T-cell (primary cell): ENCODE results near the gene DTX3L. TPM values are rescaled to one million over a fixed set of nuclear protein-coding genes. Genes with fewer than 3 reads are reported as not detected.

Source experiments
- ATAC-seq, 4 experiments: fragments of 200-7000 bp in 3 of 4; fragments of 150-1000 bp in 1 of 4; cut with Tn5 transposase; replicated peaks in 1 of 4; 1 replicate in 3 of 4; 2 replicates in 1 of 4; pipeline ENCODE4 v1.10.0; 2021; ENCODE audit warnings: moderate library complexity in 3 of 4, mild to moderate bottlenecking in 2 of 4, moderate number of reproducible peaks in 1 of 4
- CTCF ChIA-PET, 2 donors: fragments of 300-600 bp; sonication (Branson Sonifier 250); formaldehyde crosslinking; loops; one replicate each; lab custom pipeline; 2022; ENCODE audit warnings: antibody characterized with exemption in 2 of 2; lab: Charles Lee
- POLR2A ChIA-PET, 2 donors: fragments of 300-600 bp; sonication (Branson Sonifier 250); formaldehyde crosslinking; loops; one replicate each; lab custom pipeline; 2022; ENCODE audit warnings: antibody characterized with exemption in 2 of 2; lab: Charles Lee
- DNase-seq, 35 experiments: peaks; one replicate each; pipeline versions ENCODE4 v3.0.0 to v3.0.0-alpha.2; 2013 to 2023
- H3K27ac ChIP-seq: one replicate; pipeline ENCODE4 v1.5.1; 2013; ENCODE audit warnings: low read length
- H3K27me3 ChIP-seq, 2 experiments: replicated peaks in 1 of 2; 1 replicate in 1 of 2; 2 replicates in 1 of 2; pipeline versions ENCODE4 v1.6.1 to v1.7.0; 2013; ENCODE audit warnings: low read length in 1 of 2, mixed read lengths in 1 of 2; ENCODE audit not compliant: control insufficient read depth in 2 of 2, insufficient read depth in 2 of 2; ENCODE audit errors: extremely low read depth in 1 of 2
- H3K36me3 ChIP-seq, 2 donors: 1 replicate in 1 of 2; 2 replicates in 1 of 2; pipeline versions ENCODE4 v1.6.1 to v1.7.0; 2013; ENCODE audit warnings: low read length in 1 of 2; ENCODE audit not compliant: control insufficient read depth in 2 of 2, insufficient read depth in 1 of 2; ENCODE audit errors: extremely low read depth in 1 of 2
- H3K4me1 ChIP-seq, 2 experiments: 1 replicate in 1 of 2; 2 replicates in 1 of 2; pipeline versions ENCODE4 v1.6.1 to v1.7.0; 2013; ENCODE audit warnings: low read length in 2 of 2, mixed read lengths in 1 of 2; ENCODE audit not compliant: insufficient read depth in 2 of 2, control insufficient read depth in 1 of 2; ENCODE audit errors: extremely low read depth in 1 of 2
- H3K4me3 ChIP-seq, 2 donors: 1 replicate in 1 of 2; 2 replicates in 1 of 2; pipeline versions ENCODE4 v1.5.1 to v1.7.0; 2013; ENCODE audit warnings: mild to moderate bottlenecking in 2 of 2, low read length in 1 of 2, moderate library complexity in 1 of 2; ENCODE audit not compliant: control insufficient read depth in 1 of 2; ENCODE audit errors: extremely low read depth in 1 of 2
- H3K9me3 ChIP-seq: 2 replicates; pipeline ENCODE4 v1.7.0; 2013
- H3K27ac Mint-ChIP-seq, 2 donors: one replicate each; pipeline ENCODE4 v1.8.0; 2020 to 2021; ENCODE audit warnings: mild to moderate bottlenecking in 2 of 2, mixed read lengths in 2 of 2
- H3K27me3 Mint-ChIP-seq, 2 donors: one replicate each; pipeline ENCODE4 v1.8.0; 2021 to 2022; ENCODE audit warnings: mixed read lengths in 2 of 2
- H3K36me3 Mint-ChIP-seq: one replicate; pipeline ENCODE4 v1.8.0; 2021; ENCODE audit warnings: mixed read lengths
- H3K4me1 Mint-ChIP-seq, 3 donors: one replicate each; pipeline ENCODE4 v1.8.0; 2020 to 2022; ENCODE audit warnings: mixed read lengths in 3 of 3, mild to moderate bottlenecking in 1 of 3
- H3K4me3 Mint-ChIP-seq, 3 donors: one replicate each; pipeline ENCODE4 v1.8.0; 2020 to 2022; ENCODE audit warnings: mild to moderate bottlenecking in 3 of 3, mixed read lengths in 3 of 3, moderate library complexity in 3 of 3
- H3K9me3 Mint-ChIP-seq, 3 donors: one replicate each; pipeline ENCODE4 v1.8.0; 2020 to 2022; ENCODE audit warnings: mixed read lengths in 3 of 3
- WGBS: methylation state at CpG from one replicate; pipeline ENCODE4 v1.1.5; 2013; ENCODE audit warnings: missing lambda C conversion rate; ENCODE audit not compliant: insufficient coverage; 5-methylcytosine and 5-hydroxymethylcytosine counted together
- total RNA-seq, 35 experiments: library from RNA in 6 of 35; stranded (reverse) in 6 of 35; fragments of 120-200 nt in 1 of 35; gene quantifications; one replicate each; pipeline versions ENCODE4 v1.2.1 to v1.2.4 and lab custom pipeline; 2013 to 2026

The DTX3L gene
- total RNA-seq, 5 donors from 2014 or later (not counting 1 experiment from before 2014, with no cell fraction given), result 35.1 to 56.2 (median 49.8) TPM

- Mint-ChIP-seq H3K27ac (peak overlapping the region in 1 of 2 donors; percentile 12), H3K4me1 (peaks cover 29 to 65% (median 41%) of the 10 kb centered on the region in 3 donors), H3K27me3 (no peaks in the 10 kb centered on the region), H3K36me3 (peaks cover 46% of the 10 kb centered on the region), H3K9me3 (peaks cover 7 to 16% (median 10%) of the 10 kb centered on the region in 3 donors), H3K4me3 (no peak overlapping the region)
- no peaks in the 10 kb centered on the region for H3K27me3 ChIP-seq
- WGBS, result no CpG with 5 or more reads among the region's 1 CpG
- H3K4me3 ChIP-seq, result no peak overlapping the region
- no peak for ATAC-seq
- H3K36me3 ChIP-seq, result peaks cover 0 to 7% of the 10 kb centered on the region in 2 donors
- H3K4me1 ChIP-seq, result peaks cover under 1 to 6% of the 10 kb centered on the region in 2 experiments
- H3K27ac ChIP-seq, result no peak overlapping the region
- no peak for DNase-seq
- ChIA-PET POLR2A (no interaction called here), CTCF (interaction anchor here in 1 of 2 donors (0.7 kb wide), 1 partner anchor 9 kb away, joined by 3 read pairs; no protein-coding TSS in a partner anchor)
- H3K9me3 ChIP-seq, result no peaks in the 10 kb centered on the region
Observed at GRCh38 chr3:122582390-122582789, 18.3 kb downstream of the DTX3L start.

- ATAC-seq, result no peak
- H3K36me3 Mint-ChIP-seq, result peaks cover 53% of the 10 kb centered on the region
- no peak overlapping the region for H3K4me3 Mint-ChIP-seq
- H3K4me1 ChIP-seq, result no peaks in the 10 kb centered on the region
- H3K27ac ChIP-seq, result no peak overlapping the region
- H3K27ac Mint-ChIP-seq, result peak overlapping the region in 1 of 2 donors; percentile 58
- peaks cover 0 to 7% of the 10 kb centered on the region in 2 donors for H3K36me3 ChIP-seq
- H3K27me3 ChIP-seq, result no peaks in the 10 kb centered on the region
- no peak for DNase-seq
- ChIA-PET CTCF (interaction anchor here in 1 of 2 donors (0.9 kb wide), 1 partner anchor 92 kb away, joined by 3 read pairs; no protein-coding TSS in a partner anchor), POLR2A (no interaction called here)
- H3K9me3 ChIP-seq, result no peaks in the 10 kb centered on the region
- peaks cover 22 to 56% (median 29%) of the 10 kb centered on the region in 3 donors for H3K4me1 Mint-ChIP-seq
- H3K4me3 ChIP-seq, result no peak overlapping the region
- 60% methylated on average over 1 of the region's 1 CpG for WGBS
- peaks cover 7 to 16% (median 10%) of the 10 kb centered on the region in 3 donors for H3K9me3 Mint-ChIP-seq
- no peaks in the 10 kb centered on the region for H3K27me3 Mint-ChIP-seq
Observed at GRCh38 chr3:122586098-122586497, 22.0 kb downstream of the DTX3L start.

GRCh38 chr3:122586773-122587485 is 22.8 kb downstream of the DTX3L start:
- Histone ChIP-seq H3K9me3 (no peaks in the 10 kb centered on the region), H3K36me3 (peaks cover 0 to 7% of the 10 kb centered on the region in 2 donors), H3K27me3 (no peaks in the 10 kb centered on the region), H3K4me1 (no peaks in the 10 kb centered on the region), H3K27ac (no peak overlapping the region), H3K4me3 (no peak overlapping the region)
- H3K9me3 Mint-ChIP-seq, result peaks cover 3 to 10% (median 9%) of the 10 kb centered on the region in 3 donors
- H3K36me3 Mint-ChIP-seq, result peaks cover 52% of the 10 kb centered on the region
- ATAC-seq, result no peak
- DNase-seq, result no peak
- H3K27me3 Mint-ChIP-seq, result no peaks in the 10 kb centered on the region
- ChIA-PET POLR2A (no interaction called here), CTCF (no interaction called here)
- peaks cover 22 to 50% (median 24%) of the 10 kb centered on the region in 3 donors for H3K4me1 Mint-ChIP-seq
- no peak overlapping the region for H3K4me3 Mint-ChIP-seq
- peak overlapping the region in 1 of 2 donors; percentile 43 for H3K27ac Mint-ChIP-seq

GRCh38 chr3:122587572-122587971 is 23.4 kb downstream of the DTX3L start:
- no peak overlapping the region for H3K27ac Mint-ChIP-seq
- H3K36me3 ChIP-seq, result peaks cover 0 to 4% of the 10 kb centered on the region in 2 donors
- H3K27me3 Mint-ChIP-seq, result no peaks in the 10 kb centered on the region
- no peak overlapping the region for H3K4me3 ChIP-seq
- no peak overlapping the region for H3K4me3 Mint-ChIP-seq
- H3K36me3 Mint-ChIP-seq, result peaks cover 50% of the 10 kb centered on the region
- no peak overlapping the region for H3K27ac ChIP-seq
- DNase-seq (no peak), ATAC-seq (no peak)
- H3K27me3 ChIP-seq, result no peaks in the 10 kb centered on the region
- ChIA-PET CTCF (interaction anchor here in 1 of 2 donors (0.6 kb wide), 2 partner anchors 37 to 306 kb away, joined by 3 read pairs; no protein-coding TSS in a partner anchor), POLR2A (no interaction called here)
- no peaks in the 10 kb centered on the region for H3K4me1 ChIP-seq
- H3K9me3 Mint-ChIP-seq, result peaks cover 3 to 7% (median 3%) of the 10 kb centered on the region in 3 donors
- peaks cover 22 to 51% (median 24%) of the 10 kb centered on the region in 3 donors for H3K4me1 Mint-ChIP-seq
- no peaks in the 10 kb centered on the region for H3K9me3 ChIP-seq
- no CpG with 5 or more reads among the region's 2 CpGs for WGBS

- Mint-ChIP-seq H3K27ac (no peak overlapping the region), H3K4me1 (peaks cover 22 to 42% (median 24%) of the 10 kb centered on the region in 3 donors), H3K4me3 (no peak overlapping the region), H3K27me3 (no peaks in the 10 kb centered on the region), H3K36me3 (peaks cover 38% of the 10 kb centered on the region), H3K9me3 (no peaks in the 10 kb centered on the region)
- Histone ChIP-seq H3K27me3 (no peaks in the 10 kb centered on the region), H3K9me3 (no peaks in the 10 kb centered on the region), H3K36me3 (peaks cover 0 to 4% of the 10 kb centered on the region in 2 donors), H3K27ac (no peak overlapping the region), H3K4me1 (no peaks in the 10 kb centered on the region), H3K4me3 (no peak overlapping the region)
- no CpG with 5 or more reads among the region's 5 CpGs for WGBS
- ATAC-seq, result no peak
- ChIA-PET POLR2A (no interaction called here), CTCF (no interaction called here)
- no peak for DNase-seq
Observed at GRCh38 chr3:122589297-122589696, 25.2 kb downstream of the DTX3L start.

- POLR2A ChIA-PET, result no interaction called here
- H3K27ac ChIP-seq, result no peak overlapping the region
- no CpG with 5 or more reads among the region's 2 CpGs for WGBS
Observed at GRCh38 chr3:122590610-122591009, 26.5 kb downstream of the DTX3L start.

More at GRCh38 chr3:122590610-122591009, 26.5 kb downstream of the DTX3L start:
- H3K27me3 ChIP-seq, result no peaks in the 10 kb centered on the region
- Mint-ChIP-seq H3K9me3 (no peaks in the 10 kb centered on the region), H3K4me1 (peaks cover 18 to 36% (median 26%) of the 10 kb centered on the region in 3 donors), H3K36me3 (peaks cover 38% of the 10 kb centered on the region), H3K27me3 (no peaks in the 10 kb centered on the region), H3K27ac (no peak overlapping the region), H3K4me3 (no peak overlapping the region)
- ATAC-seq, result no peak
- no peak for DNase-seq
- H3K9me3 ChIP-seq, result no peaks in the 10 kb centered on the region
- CTCF ChIA-PET, result no interaction called here
- H3K4me3 ChIP-seq, result no peak overlapping the region
- no peaks in the 10 kb centered on the region for H3K4me1 ChIP-seq
- no peaks in the 10 kb centered on the region for H3K36me3 ChIP-seq
